GM06990 (cell line): Measurements from ENCODE around the gene VASP.

Experiments
- DNase-seq: peaks from one replicate; pipeline ENCODE4 v3.0.0-alpha.2; 2011; ENCODE audit not compliant: insufficient read length; ENCODE audit errors: extremely low read depth
- H3K27me3 ChIP-seq: replicated peaks from 2 replicates; pipeline ENCODE4 v1.6.0; 2011; ENCODE audit warnings: low read length; ENCODE audit not compliant: control insufficient read depth, insufficient read depth
- H3K36me3 ChIP-seq: 2 replicates; pipeline ENCODE4 v1.5.1; 2011; ENCODE audit warnings: low read length; ENCODE audit not compliant: control insufficient read depth, insufficient read depth
- H3K4me3 ChIP-seq: replicated peaks from 2 replicates; pipeline ENCODE4 v1.5.1; 2011; ENCODE audit warnings: low read depth, mild to moderate bottlenecking, control low read depth, low read length
- TF ChIP-seq, protein P1 (sequence below): IDR thresholded peaks from 2 replicates; pipeline ENCODE4 v1.5.1; 2011; ENCODE audit warnings: low read length, control low read depth, mild to moderate bottlenecking, inconsistent platforms; ENCODE audit not compliant: insufficient read depth, poor library complexity, severe bottlenecking

Gene VASP

DNA sequence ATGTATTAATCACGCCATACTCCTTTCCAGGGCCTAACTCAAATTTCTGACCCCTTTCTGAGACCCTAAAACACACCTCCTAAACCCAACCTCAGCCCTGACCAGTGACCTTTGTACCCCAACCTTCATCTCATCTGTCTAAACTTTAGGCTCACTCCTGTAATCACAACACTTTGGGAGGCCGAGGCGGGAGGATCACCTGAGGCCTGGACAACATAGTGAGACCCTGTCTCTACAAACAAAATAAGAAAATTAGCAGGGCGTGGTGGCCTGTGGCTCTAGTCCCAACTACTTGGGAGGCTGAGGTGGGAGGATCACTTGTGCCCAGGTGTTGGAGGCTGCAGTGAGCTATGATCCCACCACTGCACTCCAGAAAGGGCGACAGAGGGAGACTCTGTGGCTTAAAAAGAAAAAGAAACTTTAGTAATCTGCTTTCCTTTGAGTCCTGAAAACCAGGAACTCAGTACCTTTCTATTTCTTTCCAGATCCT is 15.1 kb upstream of the VASP start:
- TF ChIP-seq, protein P1, sequence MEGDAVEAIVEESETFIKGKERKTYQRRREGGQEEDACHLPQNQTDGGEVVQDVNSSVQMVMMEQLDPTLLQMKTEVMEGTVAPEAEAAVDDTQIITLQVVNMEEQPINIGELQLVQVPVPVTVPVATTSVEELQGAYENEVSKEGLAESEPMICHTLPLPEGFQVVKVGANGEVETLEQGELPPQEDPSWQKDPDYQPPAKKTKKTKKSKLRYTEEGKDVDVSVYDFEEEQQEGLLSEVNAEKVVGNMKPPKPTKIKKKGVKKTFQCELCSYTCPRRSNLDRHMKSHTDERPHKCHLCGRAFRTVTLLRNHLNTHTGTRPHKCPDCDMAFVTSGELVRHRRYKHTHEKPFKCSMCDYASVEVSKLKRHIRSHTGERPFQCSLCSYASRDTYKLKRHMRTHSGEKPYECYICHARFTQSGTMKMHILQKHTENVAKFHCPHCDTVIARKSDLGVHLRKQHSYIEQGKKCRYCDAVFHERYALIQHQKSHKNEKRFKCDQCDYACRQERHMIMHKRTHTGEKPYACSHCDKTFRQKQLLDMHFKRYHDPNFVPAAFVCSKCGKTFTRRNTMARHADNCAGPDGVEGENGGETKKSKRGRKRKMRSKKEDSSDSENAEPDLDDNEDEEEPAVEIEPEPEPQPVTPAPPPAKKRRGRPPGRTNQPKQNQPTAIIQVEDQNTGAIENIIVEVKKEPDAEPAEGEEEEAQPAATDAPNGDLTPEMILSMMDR: no peak
- Histone ChIP-seq H3K27me3 (peaks cover 3% of the 10 kb centered on the region; the same call in 1 of the 2 replicates), H3K4me3 (peak overlapping the region; percentile 70), H3K36me3 (no peaks in the 10 kb centered on the region)
- no peak for DNase-seq

DNA sequence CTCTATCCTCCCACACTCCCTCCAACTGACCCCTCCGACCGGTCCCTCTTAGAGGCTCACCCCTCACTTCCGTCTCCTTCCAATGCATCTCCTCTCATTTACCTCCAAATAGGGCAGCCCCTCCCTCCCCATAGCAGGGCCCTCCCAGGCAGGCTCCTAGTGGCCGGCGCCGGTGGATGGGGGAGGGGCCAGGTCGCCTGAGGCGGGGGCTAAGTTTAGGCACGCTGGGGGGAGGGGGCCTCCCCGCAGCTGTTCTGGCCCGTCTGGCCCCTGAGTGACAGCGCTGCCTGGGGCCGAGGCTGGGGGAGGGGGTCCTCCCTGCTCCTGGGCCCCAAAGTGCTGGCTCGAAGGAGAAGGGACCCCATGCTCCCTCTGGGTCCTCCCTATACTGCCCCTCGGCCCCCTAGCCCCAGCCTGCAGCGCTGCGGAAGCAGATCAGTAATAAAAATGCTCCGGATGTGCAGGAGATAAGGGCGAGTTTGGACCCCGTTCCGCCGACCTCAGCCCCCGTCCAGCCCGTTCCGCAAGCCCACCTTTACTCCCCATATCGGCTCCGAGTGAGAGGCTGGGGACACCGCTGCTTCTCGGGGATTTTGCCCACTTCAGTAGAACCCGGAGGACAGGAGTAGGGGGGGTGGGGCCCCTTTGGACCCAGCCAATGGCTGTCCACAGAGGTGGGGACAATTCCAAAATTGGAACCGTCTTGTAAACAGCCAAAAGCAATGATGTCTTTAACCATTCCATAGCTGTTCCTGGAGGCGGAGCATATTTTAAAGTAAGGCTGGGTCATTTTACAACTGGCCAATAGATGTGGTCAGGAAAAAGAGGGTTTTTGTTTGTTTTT is 14.4 kb upstream of the VASP start:
- peaks cover 3% of the 10 kb centered on the region; the same call in 1 of the 2 replicates for H3K27me3 ChIP-seq
- H3K36me3 ChIP-seq: no peaks in the 10 kb centered on the region
- DNase-seq: peak; percentile 81
- peak overlapping the region; percentile 70 for H3K4me3 ChIP-seq
- TF ChIP-seq, protein P1: no peak

DNA sequence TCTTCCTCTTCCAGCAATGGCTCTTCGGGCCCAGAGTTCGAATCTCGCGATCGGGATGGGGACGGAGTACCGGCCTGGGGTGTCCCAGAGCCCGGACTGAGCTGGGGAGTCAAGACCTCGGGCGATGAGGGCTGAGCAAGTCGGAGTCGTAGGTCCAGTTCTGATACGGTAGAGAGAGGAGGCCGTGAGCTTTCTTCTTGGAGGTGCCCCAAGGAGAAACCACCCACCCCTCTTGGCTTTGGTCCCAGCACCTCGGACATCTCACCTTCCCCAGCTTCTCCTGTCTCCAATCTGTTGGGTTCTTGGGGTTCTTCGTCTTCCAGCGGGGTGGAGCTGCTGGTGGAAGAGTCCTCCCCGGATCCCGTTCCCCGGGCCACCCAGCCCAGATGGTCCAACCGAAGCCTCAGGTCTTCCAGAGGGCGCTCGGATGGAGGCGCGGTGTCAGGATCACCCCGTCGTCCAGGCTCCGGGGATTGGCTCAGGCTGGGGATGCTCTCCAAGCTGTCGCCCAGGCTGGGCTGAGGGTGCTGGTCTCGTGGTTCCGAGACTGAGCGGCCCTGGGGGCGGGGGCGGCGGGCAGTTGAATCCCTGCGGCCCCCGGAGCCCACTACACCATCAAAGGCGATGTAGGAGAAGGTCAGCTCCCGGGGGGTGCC is 12.9 kb upstream of the VASP start:
- no peak for DNase-seq
- no peak overlapping the region for H3K4me3 ChIP-seq
- TF ChIP-seq, protein P1: no peak
- peaks cover 3% of the 10 kb centered on the region; the same call in 1 of the 2 replicates for H3K27me3 ChIP-seq
- no peaks in the 10 kb centered on the region for H3K36me3 ChIP-seq

DNA sequence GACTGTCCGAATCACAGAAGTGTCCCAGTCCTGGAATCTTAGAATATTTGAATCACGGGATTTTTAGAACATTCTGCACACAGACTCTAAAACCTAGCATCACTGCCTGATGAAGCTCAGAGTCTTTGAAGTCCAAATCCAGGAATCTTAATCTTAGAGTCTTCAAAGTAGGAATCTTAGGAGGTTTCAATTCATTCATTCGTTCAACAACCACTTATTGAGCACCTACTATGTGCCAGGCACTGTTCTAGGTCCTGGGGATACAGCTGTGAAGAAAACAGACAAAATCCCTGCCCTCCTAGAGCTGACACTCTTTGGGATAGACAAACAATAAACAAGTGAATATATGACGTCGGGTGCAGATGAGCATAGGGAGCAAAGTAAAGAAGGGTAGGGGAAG is 12.1 kb upstream of the VASP start:
- TF ChIP-seq, protein P1: no peak
- no peak for DNase-seq
- Histone ChIP-seq H3K4me3 (no peak overlapping the region), H3K27me3 (peaks cover 3% of the 10 kb centered on the region; the same call in 1 of the 2 replicates), H3K36me3 (no peaks in the 10 kb centered on the region)

DNA sequence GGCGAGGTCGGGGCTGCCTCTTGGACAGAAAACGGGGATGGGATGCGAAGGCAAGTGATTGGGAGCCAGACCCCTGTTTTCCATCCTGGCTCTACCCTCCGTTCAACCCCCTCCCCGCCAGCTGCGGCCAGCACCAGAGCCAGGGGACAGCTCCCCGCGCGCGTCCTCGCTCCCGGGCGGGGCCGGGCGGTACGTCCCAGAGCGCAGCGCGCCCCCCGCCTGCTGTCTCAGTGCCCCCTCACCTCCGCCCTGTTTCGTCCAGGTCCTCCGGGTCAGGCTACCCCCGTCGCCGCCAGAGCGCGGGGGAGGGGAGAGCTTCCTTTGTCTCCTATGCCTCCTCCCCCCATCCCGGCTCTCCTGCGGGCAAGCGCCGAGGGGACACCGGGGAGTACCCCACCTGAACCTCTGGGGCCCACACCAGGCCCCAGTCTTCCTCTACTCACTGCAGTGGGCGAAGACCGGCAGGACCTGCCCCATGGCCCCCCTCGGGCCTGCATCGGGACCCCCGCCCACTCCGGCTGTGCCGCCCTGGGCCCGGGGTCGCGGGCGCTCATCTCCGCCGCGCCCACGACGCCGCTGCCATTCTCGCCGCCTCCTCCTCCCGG is 10.8 kb upstream of the VASP start:
- H3K4me3 ChIP-seq: peak overlapping the region; percentile 57
- H3K27me3 ChIP-seq: peaks cover 3% of the 10 kb centered on the region; the same call in 1 of the 2 replicates
- no peak for DNase-seq
- TF ChIP-seq, protein P1: no peak
- no peaks in the 10 kb centered on the region for H3K36me3 ChIP-seq
